H1 (cell line): Measurements from ENCODE around the gene COG4. TPM values are rescaled to one million over a fixed set of nuclear protein-coding genes. Genes with fewer than 3 reads are reported as not detected.

ENCODE experiments used
- CTCF ChIA-PET: fragments of 300-600 bp; sonication (Branson Sonifier 250); formaldehyde crosslinking; loops from one replicate; lab custom pipeline; 2021; ENCODE audit not compliant: partially characterized antibody; lab: Charles Lee
- POLR2A ChIA-PET: fragments of 300-600 bp; sonication (Branson Sonifier 250); formaldehyde crosslinking; loops from one replicate; lab custom pipeline; 2021; ENCODE audit warnings: inconsistent platforms; ENCODE audit not compliant: partially characterized antibody; lab: Charles Lee
- DNase-seq, 2 experiments: peaks; one replicate each; pipeline versions ENCODE4 v3.0.0 to v3.0.0-alpha.2; 2010 to 2022; ENCODE audit warnings: low spot score in 2 of 2, low read depth in 1 of 2, mixed read lengths in 1 of 2
- FAIRE-seq: peaks from 2 replicates; lab custom pipeline; 2011; peaks lifted over from hg19 to GRCh38; lab: Jason Lieb, UNC
- H2AFZ ChIP-seq: 2 replicates; pipeline ENCODE4 v1.8.1; 2012; ENCODE audit warnings: low read length, inconsistent platforms
- H2AK5ac ChIP-seq: 2 replicates; pipeline ENCODE4 v1.6.1; 2013; ENCODE audit warnings: low read depth, low read length
- H2BK120ac ChIP-seq: replicated peaks from 2 replicates; pipeline ENCODE3; 2013; ENCODE audit warnings: low read depth, low read length, inconsistent platforms
- H2BK12ac ChIP-seq: 2 replicates; pipeline ENCODE4 v1.6.1; 2013; ENCODE audit warnings: low read depth, low read length
- H2BK15ac ChIP-seq: 2 replicates; pipeline ENCODE4 v1.6.1; 2013; ENCODE audit warnings: low read length
- H2BK20ac ChIP-seq: 2 replicates; pipeline ENCODE4 v1.6.1; 2013; ENCODE audit warnings: low read length
- H2BK5ac ChIP-seq: 2 replicates; pipeline ENCODE4 v1.6.1; 2013; ENCODE audit warnings: low read depth, low read length
- H3K14ac ChIP-seq: 2 replicates; pipeline ENCODE4 v1.6.1; 2013; ENCODE audit warnings: inconsistent platforms; ENCODE audit not compliant: insufficient read length
- H3K18ac ChIP-seq: 2 replicates; pipeline ENCODE4 v1.6.1; 2013; ENCODE audit warnings: low read length; ENCODE audit errors: extremely low read depth
- H3K23ac ChIP-seq: 2 replicates; pipeline ENCODE4 v1.6.1; 2013; ENCODE audit warnings: inconsistent platforms; ENCODE audit not compliant: insufficient read length
- H3K23me2 ChIP-seq: 2 replicates; pipeline ENCODE4 v1.6.1; 2013; ENCODE audit warnings: low read depth, low read length
- H3K27ac ChIP-seq: 2 replicates; pipeline ENCODE4 v1.6.1; 2011; ENCODE audit warnings: low read depth, low read length, inconsistent platforms
- H3K27me3 ChIP-seq, 4 experiments: replicated peaks in 1 of 4; 1 replicate in 1 of 4; 2 replicates in 3 of 4; pipeline versions ENCODE4 v1.6.1 to v1.8.1; 2011 to 2013; ENCODE audit warnings: low read length in 3 of 4, mild to moderate bottlenecking in 3 of 4, inconsistent platforms in 2 of 4, mixed read lengths in 2 of 4, moderate library complexity in 1 of 4; ENCODE audit not compliant: control insufficient read depth in 3 of 4, insufficient read depth in 3 of 4; ENCODE audit errors: extremely low read depth in 1 of 4
- H3K36me3 ChIP-seq, 4 experiments: 2 replicates each; pipeline versions ENCODE4 v1.6.1 to v1.8.1; 2011 to 2013; ENCODE audit warnings: mild to moderate bottlenecking in 4 of 4, low read length in 3 of 4, moderate library complexity in 2 of 4, control low read depth in 1 of 4, inconsistent platforms in 1 of 4; ENCODE audit not compliant: insufficient read depth in 4 of 4, control insufficient read depth in 2 of 4
- H3K4ac ChIP-seq: replicated peaks from 2 replicates; pipeline ENCODE3; 2013; ENCODE audit warnings: low read length, low read depth, mixed read lengths, inconsistent platforms; ENCODE audit not compliant: insufficient read length
- H3K4me1 ChIP-seq, 4 experiments: replicated peaks in 1 of 4; 1 replicate in 1 of 4; 2 replicates in 3 of 4; pipeline versions ENCODE4 v1.6.1 to v1.8.1; 2011 to 2013; ENCODE audit warnings: low read length in 3 of 4, inconsistent platforms in 2 of 4, mixed read lengths in 1 of 4; ENCODE audit not compliant: insufficient read depth in 4 of 4, control insufficient read depth in 3 of 4
- H3K4me2 ChIP-seq, 2 experiments: 2 replicates each; pipeline versions ENCODE4 v1.6.1 to v1.8.1; 2011 to 2013; ENCODE audit warnings: low read depth in 2 of 2, low read length in 2 of 2, control low read depth in 1 of 2, inconsistent platforms in 1 of 2, mild to moderate bottlenecking in 1 of 2; ENCODE audit not compliant: insufficient read depth in 1 of 2
- H3K4me3 ChIP-seq, 4 experiments: fragments of 200-600, 300-600 bp in 1 of 4; sonication (generic), shearing (Covaris generic), sonication (Bioruptor Twin) in 1 of 4; 2 replicates each; pipeline versions ENCODE4 v1.5.1 to v1.8.1; 2011 to 2016; ENCODE audit warnings: low read length in 4 of 4, low read depth in 3 of 4, control low read depth in 2 of 4, inconsistent platforms in 2 of 4, mild to moderate bottlenecking in 2 of 4, mixed read lengths in 1 of 4, moderate library complexity in 1 of 4; ENCODE audit not compliant: insufficient read depth in 2 of 4; ENCODE audit errors: extremely low read depth in 1 of 4
- H3K56ac ChIP-seq: replicated peaks from 2 replicates; pipeline ENCODE3; 2013; ENCODE audit warnings: low read depth, mild to moderate bottlenecking, mixed read lengths, low read length, inconsistent platforms; ENCODE audit not compliant: insufficient read length
- H3K79me1 ChIP-seq: 2 replicates; pipeline ENCODE4 v1.6.1; 2013; ENCODE audit warnings: low read depth, low read length, control low read depth
- H3K79me2 ChIP-seq, 2 experiments: 2 replicates each; pipeline versions ENCODE4 v1.6.1 to v1.8.1; 2012 to 2013; ENCODE audit warnings: low read length in 2 of 2, mild to moderate bottlenecking in 2 of 2, inconsistent platforms in 1 of 2; ENCODE audit not compliant: insufficient read depth in 2 of 2, control insufficient read depth in 1 of 2
- H3K9ac ChIP-seq, 4 experiments: replicated peaks in 1 of 4; 1 replicate in 1 of 4; 2 replicates in 3 of 4; pipeline versions ENCODE4 v1.6.1 to v1.8.1; 2011 to 2013; ENCODE audit warnings: low read depth in 3 of 4, low read length in 3 of 4, control low read depth in 2 of 4, mild to moderate bottlenecking in 2 of 4, moderate library complexity in 2 of 4, inconsistent platforms in 1 of 4; ENCODE audit errors: extremely low read depth in 1 of 4
- H3K9me3 ChIP-seq, 2 experiments: 2 replicates each; pipeline versions ENCODE4 v1.6.1 to v1.8.1; 2012 to 2013; ENCODE audit warnings: mild to moderate bottlenecking in 2 of 2, moderate library complexity in 2 of 2, control low read depth in 1 of 2, inconsistent platforms in 1 of 2, low read depth in 1 of 2, low read length in 1 of 2, mixed read lengths in 1 of 2; ENCODE audit not compliant: insufficient read depth in 2 of 2
- H4K20me1 ChIP-seq, 2 experiments: replicated peaks in 1 of 2; 2 replicates each; pipeline versions ENCODE3 to v1.8.1; 2011 to 2013; ENCODE audit warnings: inconsistent platforms in 2 of 2, low read length in 2 of 2, mild to moderate bottlenecking in 1 of 2; ENCODE audit not compliant: insufficient read depth in 2 of 2, control insufficient read depth in 1 of 2
- H4K5ac ChIP-seq: 2 replicates; pipeline ENCODE4 v1.6.1; 2013; ENCODE audit warnings: low read length, low read depth, mixed read lengths, inconsistent platforms; ENCODE audit not compliant: insufficient read length
- H4K8ac ChIP-seq: 2 replicates; pipeline ENCODE4 v1.8.0; 2013; ENCODE audit warnings: mild to moderate bottlenecking, moderate library complexity, low read length, inconsistent platforms; ENCODE audit not compliant: insufficient read depth; ENCODE audit errors: extremely low read depth
- H4K91ac ChIP-seq: replicated peaks from 2 replicates; pipeline ENCODE3; 2013; ENCODE audit warnings: low read length, mixed read lengths, inconsistent platforms; ENCODE audit not compliant: insufficient read length
- BACH1 ChIP-seq: IDR thresholded peaks from 2 replicates; pipeline ENCODE4 v1.6.1; 2012; ENCODE audit warnings: low read length, improper control_type of control experiment
- CREB1 ChIP-seq: IDR thresholded peaks from 2 replicates; pipeline ENCODE4 v1.6.1; 2012; ENCODE audit warnings: inconsistent platforms
- RFX5 ChIP-seq: IDR thresholded peaks from 2 replicates; pipeline ENCODE4 v1.6.1; 2011; ENCODE audit warnings: low read depth, low read length, improper control_type of control experiment, borderline replicate concordance
- SAP30 ChIP-seq: fragments of 300-600 bp; sonication (generic); IDR thresholded peaks from 2 replicates; pipeline ENCODE4 v1.7.1; 2012; ENCODE audit warnings: low read length, moderate library complexity, mild to moderate bottlenecking, inconsistent platforms; ENCODE audit not compliant: insufficient read depth, insufficient replicate concordance
- SRF ChIP-seq: IDR thresholded peaks from 2 replicates; pipeline ENCODE4 v1.6.1; 2011; ENCODE audit warnings: mild to moderate bottlenecking, low read depth, low read length, moderate library complexity
- ZNF274 ChIP-seq: IDR thresholded peaks from 2 replicates; pipeline ENCODE4 v1.7.0; 2012; ENCODE audit warnings: low read length, borderline replicate concordance; ENCODE audit errors: extremely low read depth
- WGBS, 2 experiments: shearing (Covaris generic) in 1 of 2; methylation state at CpG; one replicate each; pipeline versions ENCODE4 v1.1.6 to v1.1.7; 2013 to 2015; ENCODE audit warnings: low lambda C conversion rate in 2 of 2, mixed read lengths in 2 of 2, inconsistent platforms in 1 of 2, low coverage in 1 of 2, missing lambda C conversion rate in 1 of 2; ENCODE audit not compliant: insufficient replicate concordance in 2 of 2, insufficient coverage in 1 of 2, insufficient read length in 1 of 2; ENCODE audit errors: extremely low coverage in 1 of 2, missing lambda C conversion rate in 1 of 2; 5-methylcytosine and 5-hydroxymethylcytosine counted together
- polyA plus RNA-seq, 7 experiments: library from polyadenylated mRNA; depleted of rRNA in 3 of 7; stranded (reverse) in 5 of 7; unstranded in 2 of 7; fragments of >200 nt in 5 of 7; fragments of 200-250 nt in 2 of 7; gene quantifications; 1 replicate in 5 of 7; 2 replicates in 1 of 7; 4 replicates in 1 of 7; pipeline versions ENCODE4 v1.2.1 to v1.2.3, GENCODE V29; 2011 to 2013; ENCODE audit warnings: missing spikeins in 2 of 7, mixed read lengths in 2 of 7
- total RNA-seq: library from RNA; stranded (reverse); fragmentation: NEBNext Ultra II Directional; extraction: Animal tissue kit (Norgen Biotek cat#: 25700); gene quantifications from 2 replicates; pipeline ENCODE4 v1.2.1, GENCODE V29; 2021

COG4 gene
- total and polyA plus RNA-seq, 2 of the 8 experiments (the other 6 are each of a cell fraction or from before 2014, with no cell fraction given) = 46.1 to 50.2 TPM

- Histone ChIP-seq H2BK120ac (no peak overlapping the region), H3K23me2 (no peaks in the 10 kb centered on the region), H3K23ac (no peak overlapping the region), H2BK20ac (no peak overlapping the region), H3K36me3 (peaks cover 12 to 53% (median 27%) of the 10 kb centered on the region in 4 experiments; a peak in 7 of 8 replicates), H3K27ac (no peak overlapping the region), H3K79me1 (no peaks in the 10 kb centered on the region), H3K9me3 (no peaks in the 10 kb centered on the region), H4K8ac (no peak overlapping the region), H3K14ac (no peak overlapping the region), H2AK5ac (no peak overlapping the region), H3K79me2 (no peaks in the 10 kb centered on the region), H3K4ac (no peak overlapping the region), H3K4me2 (no peak overlapping the region), H2BK15ac (no peak overlapping the region), H3K4me3 (no peak overlapping the region), H3K18ac (no peak overlapping the region), H4K20me1 (peaks cover 0 to 2% of the 10 kb centered on the region in 2 experiments), H3K9ac (no peak overlapping the region), H3K4me1 (no peaks in the 10 kb centered on the region), H3K27me3 (no peaks in the 10 kb centered on the region), H4K5ac (no peak overlapping the region), H4K91ac (no peak overlapping the region), H2AFZ (no peak overlapping the region), H2BK5ac (no peak overlapping the region), H3K56ac (no peak overlapping the region), H2BK12ac (no peak overlapping the region)
- DNase-seq = no peak
- 92% methylated on average over 3 of the region's 3 CpGs; no CpG with 5 or more reads in 1 of the 2 experiments for WGBS, 2 experiments
- no peak for FAIRE-seq
- no peak for TF ChIP-seq ZNF274
- TF ChIP-seq SAP30 = no peak
- TF ChIP-seq SRF = no peak
- TF ChIP-seq CREB1 = no peak
- no peak for TF ChIP-seq BACH1
- TF ChIP-seq RFX5 = no peak
- CTCF ChIA-PET = interaction anchor here (1.1 to 2.4 kb wide), 2 partner anchors 14 to 115 kb away, joined by 3 to 8 read pairs; no protein-coding TSS in a partner anchor
- POLR2A ChIA-PET = interaction anchor here (1.5 to 5.6 kb wide), 2 partner anchors 10 to 11 kb away, joined by 4 to 27 read pairs; partner anchors contain the start of genes COG4 and SF3B3
These were observed 13.1 kb downstream of the COG4 start for GRCh38 chr16:70510216-70510615.
